HG02798 (cell line): ENCODE measurements around the gene DNPH1.

Experiments used
- ATAC-seq: cut with Tn5 transposase; IDR thresholded peaks from one replicate; pipeline ENCODE4 v1.9.1; 2021; ENCODE audit warnings: mild to moderate bottlenecking; ENCODE audit not compliant: unreplicated experiment, poor library complexity

DNPH1 gene

DNA sequence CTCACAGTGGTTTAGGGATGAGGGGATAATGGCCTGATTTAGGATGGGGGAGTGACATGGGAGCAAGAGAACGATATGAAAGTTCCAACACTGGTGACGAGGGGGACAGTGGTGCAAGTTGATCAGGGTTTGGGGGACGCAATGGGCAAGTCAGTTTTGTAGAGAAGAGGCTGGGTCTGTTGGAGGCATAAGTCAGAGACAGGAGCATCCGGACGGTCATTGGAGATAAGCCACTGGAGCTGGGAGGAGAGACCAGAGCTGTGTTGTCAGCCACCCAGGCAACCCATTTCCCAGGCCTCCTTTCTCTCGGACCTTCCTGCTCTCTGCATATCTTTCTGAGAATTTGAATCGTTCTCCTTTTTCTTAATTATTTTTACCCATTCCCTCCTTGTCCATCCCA is 9.5 kb downstream of the DNPH1 start:
- ATAC-seq, result no peak

- ATAC-seq, result no peak
Observed at GRCh38 chr6:43219119-43219518, 10.2 kb downstream of the DNPH1 start.

DNA sequence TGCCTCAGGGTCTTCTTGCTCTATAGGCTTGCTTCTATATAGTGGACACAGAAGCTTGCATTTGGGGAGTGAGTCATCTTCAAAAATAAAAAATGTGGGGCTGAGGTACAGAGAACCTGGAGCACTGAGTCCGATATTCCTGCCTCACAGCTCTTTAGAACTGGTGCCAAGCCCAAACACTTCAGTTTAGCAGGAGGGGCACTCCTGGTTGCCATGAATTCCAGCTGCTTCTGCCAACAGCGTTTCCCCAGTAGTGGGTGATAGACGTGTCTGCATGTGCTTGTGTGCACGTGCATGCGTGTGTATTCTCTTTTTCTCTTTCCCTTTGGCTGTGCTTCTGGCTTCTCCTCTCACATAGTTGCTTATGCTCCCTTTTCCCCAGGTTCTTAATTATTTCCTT is 11.9 kb downstream of the DNPH1 start:
- ATAC-seq, result no peak

DNA sequence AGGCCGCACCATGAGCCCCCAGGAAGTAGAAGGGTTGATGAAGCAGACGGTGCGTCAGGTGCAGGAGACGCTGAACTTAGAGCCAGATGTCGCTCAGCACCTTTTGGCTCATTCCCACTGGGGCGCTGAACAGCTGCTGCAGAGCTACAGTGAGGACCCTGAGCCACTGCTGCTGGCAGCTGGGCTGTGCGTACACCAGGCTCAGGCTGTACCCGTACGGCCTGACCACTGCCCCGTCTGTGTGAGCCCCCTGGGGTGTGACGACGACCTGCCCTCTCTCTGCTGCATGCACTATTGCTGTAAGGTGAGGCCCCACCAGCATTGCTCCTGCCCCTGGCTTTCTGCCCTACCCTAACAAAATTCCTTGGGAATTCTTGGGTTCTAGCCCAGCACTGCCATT is 13.1 kb downstream of the DNPH1 start:
- ATAC-seq, result no peak

DNA sequence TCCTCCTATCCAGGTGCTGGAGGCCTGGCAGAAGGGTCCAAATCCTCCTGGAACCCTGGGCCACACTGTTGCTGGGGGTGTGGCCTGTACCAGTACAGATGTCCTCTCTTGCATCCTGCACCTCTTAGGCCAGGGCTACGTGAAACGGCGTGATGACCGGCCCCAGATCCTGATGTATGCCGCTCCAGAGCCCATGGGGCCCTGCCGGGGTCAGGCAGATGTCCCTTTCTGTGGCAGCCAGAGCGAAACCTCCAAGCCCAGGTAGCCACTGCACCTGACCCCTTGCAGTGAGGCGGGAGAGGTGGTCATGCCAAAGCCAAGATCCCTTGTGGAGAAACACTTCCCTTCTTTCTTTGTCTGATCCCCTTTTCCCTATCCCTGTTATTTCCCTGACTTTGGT is 14.2 kb downstream of the DNPH1 start:
- ATAC-seq, result no peak

GRCh38 chr6:43213431-43213830 is 15.8 kb downstream of the DNPH1 start:
- no peak for ATAC-seq

GRCh38 chr6:43211955-43212354 is 17.3 kb downstream of the DNPH1 start:
- no peak for ATAC-seq

- ATAC-seq, result no peak
Observed at GRCh38 chr6:43207286-43207685, 22.0 kb downstream of the DNPH1 start.

GRCh38 chr6:43205849-43206248 is 23.4 kb downstream of the DNPH1 start:
- no peak for ATAC-seq

DNA sequence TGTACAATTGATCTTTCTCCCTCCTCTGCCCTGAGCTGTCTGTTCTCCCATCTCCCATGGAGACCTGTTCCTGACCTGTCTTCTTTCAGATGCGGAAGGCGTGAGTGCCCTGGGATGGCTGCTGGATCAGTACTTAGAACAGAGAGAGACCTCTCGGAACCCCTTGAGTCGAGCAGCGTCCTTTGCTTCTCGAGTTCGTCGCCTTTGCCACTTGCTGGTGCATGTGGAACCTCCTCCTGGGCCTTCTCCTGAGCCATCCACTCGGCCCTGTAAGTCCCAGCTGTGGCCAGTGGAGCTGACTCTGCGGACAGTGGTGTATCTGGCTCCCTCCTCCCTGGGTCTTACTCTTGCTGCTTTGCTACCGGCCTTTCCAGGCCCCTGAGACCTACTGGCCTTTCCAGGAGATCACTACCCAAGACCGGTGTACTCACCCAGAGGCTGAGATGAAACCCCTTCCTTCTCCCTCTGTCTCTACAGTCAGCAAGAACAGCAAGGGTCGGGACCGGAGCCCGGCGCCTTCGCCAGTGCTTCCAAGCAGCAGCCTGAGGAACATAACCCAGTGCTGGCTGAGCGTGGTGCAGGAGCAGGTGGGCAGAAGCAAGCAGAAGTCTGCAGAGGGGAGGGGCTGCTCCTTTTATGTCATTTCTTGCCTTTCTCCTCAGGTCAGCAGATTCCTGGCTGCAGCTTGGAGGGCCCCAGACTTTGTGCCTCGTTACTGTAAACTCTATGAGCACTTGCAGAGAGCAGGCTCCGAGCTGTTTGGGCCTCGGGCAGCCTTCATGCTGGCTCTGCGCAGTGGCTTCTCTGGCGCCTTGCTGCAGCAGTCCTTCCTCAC is 24.8 kb downstream of the DNPH1 start:
- no peak for ATAC-seq

- no peak for ATAC-seq
Observed at GRCh38 chr6:43203718-43204095, 25.6 kb downstream of the DNPH1 start.

DNA sequence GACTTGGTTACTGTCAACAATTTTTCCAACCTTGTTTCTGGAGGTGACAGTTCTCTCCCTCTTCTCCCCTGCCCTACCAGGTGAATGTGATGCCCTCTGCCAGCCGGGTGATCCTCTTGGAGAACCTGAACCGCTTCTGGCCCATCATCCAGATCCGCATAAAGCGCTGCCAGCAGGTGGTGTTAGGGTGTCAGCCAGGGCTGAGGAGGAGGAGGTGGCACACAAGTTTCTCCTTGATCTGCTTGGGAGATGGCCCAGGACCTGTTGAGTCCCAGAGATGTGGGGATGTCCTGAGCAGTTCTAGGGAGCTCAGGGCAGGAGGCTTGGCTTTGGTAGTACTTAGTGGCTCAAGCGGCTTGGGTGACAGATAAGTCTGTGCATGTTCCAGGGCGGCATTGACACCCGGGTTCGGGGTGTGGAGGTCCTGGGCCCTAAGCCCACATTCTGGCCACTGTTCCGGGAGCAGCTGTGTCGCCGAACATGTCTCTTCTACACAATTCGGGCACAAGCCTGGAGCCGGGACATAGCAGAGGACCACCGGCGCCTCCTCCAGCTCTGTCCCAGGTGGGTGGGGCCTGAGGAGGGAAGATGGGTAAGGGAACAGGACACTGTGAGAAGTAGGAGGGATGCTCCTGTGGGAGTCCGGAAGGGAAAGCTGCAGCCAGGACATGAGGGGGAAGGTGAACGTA is 26.1 kb downstream of the DNPH1 start:
- no peak for ATAC-seq

DNA sequence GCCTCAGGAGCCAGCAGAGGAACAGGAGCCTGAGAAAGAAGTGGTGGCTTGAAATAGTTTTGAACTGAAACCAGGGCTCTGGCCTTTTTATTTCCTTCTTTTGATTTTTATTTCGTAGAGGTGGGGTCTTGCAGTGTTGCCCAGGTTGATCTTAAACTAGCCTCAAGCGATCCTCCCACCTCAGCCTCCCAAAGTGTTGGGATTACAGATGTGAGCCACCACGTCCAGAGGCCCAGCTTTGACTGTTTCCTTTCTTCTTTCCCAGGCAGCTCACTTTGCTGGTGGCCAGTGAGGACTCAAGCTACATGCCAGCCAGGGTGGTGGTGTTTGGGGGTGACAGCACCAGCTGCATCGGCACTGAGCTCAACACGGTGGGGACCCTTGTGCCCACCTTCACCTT is 26.8 kb downstream of the DNPH1 start:
- no peak for ATAC-seq

GRCh38 chr6:43200541-43200940 is 28.7 kb downstream of the DNPH1 start:
- ATAC-seq, result no peak

DNA sequence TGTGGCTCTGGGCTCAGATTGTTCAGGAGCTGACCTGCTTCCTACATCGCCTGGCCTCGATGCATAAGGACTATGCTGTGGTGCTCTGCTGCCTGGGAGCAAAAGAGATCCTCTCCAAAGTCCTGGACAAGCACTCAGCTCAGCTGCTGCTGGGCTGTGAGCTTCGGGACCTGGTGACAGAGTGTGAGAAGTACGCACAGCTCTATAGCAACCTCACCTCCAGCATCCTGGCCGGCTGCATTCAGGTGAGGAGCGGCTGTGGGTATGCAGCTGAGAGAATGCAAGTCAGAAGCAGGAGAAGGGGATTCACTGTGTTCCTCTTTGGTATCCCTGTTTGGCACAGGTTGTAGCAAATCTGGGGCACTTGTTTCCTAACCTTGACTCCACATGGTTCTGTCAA is 29.4 kb downstream of the DNPH1 start:
- no peak for ATAC-seq

- no peak for ATAC-seq
Observed at GRCh38 chr6:43196337-43196736, 32.9 kb downstream of the DNPH1 start.

DNA sequence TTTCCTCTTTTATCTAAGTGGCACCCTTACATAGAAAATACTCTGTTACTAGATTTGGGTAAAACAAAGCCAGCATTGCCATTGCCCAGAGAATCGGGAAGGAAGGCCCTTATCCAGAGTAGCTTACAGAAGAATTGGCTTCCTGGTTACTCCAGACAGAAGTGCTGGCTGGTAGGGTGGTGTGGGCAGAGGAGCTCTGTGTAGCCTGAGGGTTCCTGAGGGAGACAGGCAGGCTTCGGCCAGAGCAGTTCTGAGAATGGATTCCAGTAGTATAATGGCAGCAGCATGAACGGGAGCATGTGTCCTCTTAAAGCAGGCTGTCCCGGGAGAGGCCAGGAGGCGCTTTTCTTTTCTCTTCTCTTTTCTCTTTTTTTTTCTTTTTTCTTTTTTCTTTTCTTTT is 35.4 kb downstream of the DNPH1 start:
- no peak for ATAC-seq

GRCh38 chr6:43192911-43193310 is 36.4 kb downstream of the DNPH1 start:
- no peak for ATAC-seq

GRCh38 chr6:43189776-43190304 is 39.4 kb downstream of the DNPH1 start:
- ATAC-seq, result no peak

GRCh38 chr6:43188426-43188825 is 40.9 kb downstream of the DNPH1 start:
- ATAC-seq, result no peak

DNA sequence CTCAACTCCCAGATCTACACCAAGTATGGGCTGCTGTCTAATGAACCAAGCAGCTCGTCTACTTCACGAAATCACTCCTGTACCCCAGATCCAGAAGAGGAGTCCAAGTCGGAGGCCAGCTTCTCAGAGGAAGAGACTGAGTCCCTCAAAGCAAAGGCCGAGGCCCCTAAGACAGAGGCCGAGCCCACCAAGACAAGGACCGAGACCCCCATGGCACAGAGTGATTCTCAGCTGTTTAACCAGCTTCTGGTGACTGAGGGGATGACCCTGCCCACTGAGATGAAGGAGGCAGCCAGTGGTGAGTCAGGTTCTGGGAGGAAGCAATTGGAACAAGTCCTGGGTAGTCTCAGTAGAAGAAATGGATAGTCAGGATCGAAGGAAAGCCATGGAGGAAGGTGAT is 41.5 kb downstream of the DNPH1 start:
- no peak for ATAC-seq

DNA sequence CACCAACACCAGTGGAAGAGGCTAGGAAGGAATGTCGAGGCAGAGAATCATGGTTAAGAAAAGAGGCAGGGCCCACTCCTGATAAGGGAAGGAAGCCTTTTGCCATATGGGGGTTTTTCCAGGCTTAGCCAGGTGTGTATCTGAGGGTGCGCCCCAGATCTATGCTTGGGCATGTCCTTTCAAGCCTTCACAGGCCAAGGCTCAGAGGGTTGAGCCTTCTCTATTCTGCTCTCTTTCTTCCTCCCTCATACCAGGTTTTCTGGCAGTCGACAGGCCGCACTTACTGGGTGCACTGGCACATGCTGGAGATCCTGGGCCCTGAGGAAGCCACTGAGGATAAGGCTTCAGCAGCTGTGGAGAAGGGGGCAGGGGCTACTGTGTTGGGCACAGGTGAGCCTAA is 42.6 kb downstream of the DNPH1 start:
- ATAC-seq, result no peak
